IMR-90 (cell line): ENCODE results near the gene PRR16. TPM values are rescaled to one million over a fixed set of nuclear protein-coding genes. Genes with fewer than 3 reads are reported as not detected.
A peak's percentile ranks its signal among the peaks of the same experiment; 100 is the strongest.

Experiments
- ATAC-seq: fragments of 200-7000 bp; cut with Tn5 transposase; 2 replicates; pipeline ENCODE4 v1.9.1; 2020; ENCODE audit warnings: low read depth, mild to moderate bottlenecking, moderate library complexity
- BruUV-seq: library from RNA; stranded (reverse); fragments of 400-500 nt; replicated peaks from 2 replicates; lab custom pipeline; 2021; lab: Mats Ljungman, UMichigan
- CTCF ChIA-PET: fragments of 300-600 bp; formaldehyde crosslinking; extraction: SDS; loops from one replicate; lab custom pipeline; 2021; ENCODE audit warnings: antibody characterized with exemption; lab: Yijun Ruan, JAX
- POLR2A ChIA-PET: fragments of 300-600 bp; sonication (Branson Sonifier 250); formaldehyde crosslinking; loops from one replicate; lab custom pipeline; 2022; ENCODE audit warnings: antibody characterized with exemption; ENCODE audit not compliant: unreplicated experiment; lab: Charles Lee
- DNase-seq: peaks from one replicate; pipeline ENCODE4 v3.0.0; 2013
- H2AFZ ChIP-seq: replicated peaks from 2 replicates; pipeline ENCODE3; 2013; ENCODE audit warnings: low read length, mild to moderate bottlenecking; ENCODE audit not compliant: poor library complexity
- H2AK5ac ChIP-seq: 2 replicates; pipeline ENCODE4 v1.6.1; 2013; ENCODE audit warnings: low read depth, low read length, inconsistent platforms
- H2AK9ac ChIP-seq: replicated peaks from 2 replicates; pipeline ENCODE3; 2013; ENCODE audit warnings: mild to moderate bottlenecking, low read depth, low read length, moderate library complexity; ENCODE audit not compliant: poor library complexity
- H2BK120ac ChIP-seq: 2 replicates; pipeline ENCODE4 v1.6.1; 2013; ENCODE audit warnings: low read depth, low read length, inconsistent platforms
- H2BK15ac ChIP-seq: 3 replicates; pipeline ENCODE4 v1.6.1; 2013; ENCODE audit warnings: low read depth, low read length, inconsistent platforms
- H2BK20ac ChIP-seq: 2 replicates; pipeline ENCODE4 v1.6.1; 2013; ENCODE audit warnings: low read depth, mild to moderate bottlenecking, inconsistent platforms, low read length, moderate library complexity
- H2BK5ac ChIP-seq: 2 replicates; pipeline ENCODE4 v1.6.1; 2013; ENCODE audit warnings: mild to moderate bottlenecking, low read depth, low read length, inconsistent platforms; ENCODE audit not compliant: poor library complexity, severe bottlenecking
- H3K14ac ChIP-seq: replicated peaks from 2 replicates; pipeline ENCODE4 v1.6.1; 2013; ENCODE audit warnings: low read depth, low read length, inconsistent platforms
- H3K18ac ChIP-seq: 2 replicates; pipeline ENCODE4 v1.6.1; 2013; ENCODE audit warnings: low read depth, low read length, control low read depth
- H3K23ac ChIP-seq: 2 replicates; pipeline ENCODE4 v1.6.1; 2013; ENCODE audit warnings: low read depth, low read length, inconsistent platforms
- H3K27ac ChIP-seq: 2 replicates; pipeline ENCODE4 v1.5.1; 2013; ENCODE audit warnings: mild to moderate bottlenecking, control low read depth, low read length; ENCODE audit not compliant: insufficient read depth
- H3K27me3 ChIP-seq: 2 replicates; pipeline ENCODE4 v1.6.1; 2013; ENCODE audit warnings: low read length; ENCODE audit not compliant: control insufficient read depth, insufficient read depth
- H3K36me3 ChIP-seq: 2 replicates; pipeline ENCODE4 v1.6.1; 2013; ENCODE audit warnings: low read length, mixed read lengths; ENCODE audit not compliant: control insufficient read depth, insufficient read depth
- H3K4ac ChIP-seq: 2 replicates; pipeline ENCODE4 v1.6.1; 2013; ENCODE audit warnings: low read depth, low read length, inconsistent platforms
- H3K4me1 ChIP-seq: 2 replicates; pipeline ENCODE4 v1.6.1; 2013; ENCODE audit warnings: low read length, mixed read lengths; ENCODE audit not compliant: control insufficient read depth, insufficient read depth
- H3K4me2 ChIP-seq: 2 replicates; pipeline ENCODE4 v1.6.1; 2013; ENCODE audit warnings: low read depth, mild to moderate bottlenecking, control low read depth, low read length, moderate library complexity
- H3K4me3 ChIP-seq: 2 replicates; pipeline ENCODE4 v1.5.1; 2013; ENCODE audit warnings: low read depth, mild to moderate bottlenecking, control low read depth, low read length, moderate library complexity; ENCODE audit not compliant: insufficient read depth
- H3K56ac ChIP-seq: 2 replicates; pipeline ENCODE4 v1.6.1; 2013; ENCODE audit warnings: low read length, inconsistent platforms; ENCODE audit not compliant: insufficient read depth; ENCODE audit errors: extremely low read depth
- H3K79me1 ChIP-seq, 2 experiments: 2 replicates each; pipeline ENCODE4 v1.6.1; 2013; ENCODE audit warnings: low read length in 2 of 2, inconsistent platforms in 1 of 2, low read depth in 1 of 2
- H3K9ac ChIP-seq: 2 replicates; pipeline ENCODE4 v1.6.1; 2013; ENCODE audit warnings: low read depth, low read length, control low read depth
- H3K9me1 ChIP-seq: 2 replicates; pipeline ENCODE4 v1.6.1; 2013; ENCODE audit warnings: low read length, inconsistent platforms; ENCODE audit not compliant: insufficient read depth
- H3K9me3 ChIP-seq: 2 replicates; pipeline ENCODE4 v1.6.1; 2013; ENCODE audit warnings: low read length; ENCODE audit not compliant: control insufficient read depth, insufficient read depth
- H4K20me1 ChIP-seq: 2 replicates; pipeline ENCODE4 v1.6.1; 2013; ENCODE audit warnings: low read length, inconsistent platforms; ENCODE audit not compliant: insufficient read depth
- H4K5ac ChIP-seq: 2 replicates; pipeline ENCODE4 v1.6.1; 2013; ENCODE audit warnings: mild to moderate bottlenecking, low read depth, low read length, control low read depth
- H4K8ac ChIP-seq, 2 experiments: 2 replicates each; pipeline ENCODE4 v1.6.1; 2013; ENCODE audit warnings: low read depth in 2 of 2, low read length in 2 of 2, control low read depth in 1 of 2, inconsistent platforms in 1 of 2
- H4K91ac ChIP-seq: 2 replicates; pipeline ENCODE4 v1.6.1; 2013; ENCODE audit warnings: low read depth, low read length, inconsistent platforms; ENCODE audit not compliant: insufficient read depth
- BHLHE40 ChIP-seq: fragments of 150-350 bp; IDR thresholded peaks from 2 replicates; pipeline ENCODE4 v1.6.1; 2016; ENCODE audit warnings: mild to moderate bottlenecking, low read depth, low read length
- CEBPB ChIP-seq: IDR thresholded peaks from 2 replicates; pipeline ENCODE4 v1.6.1; 2012; ENCODE audit warnings: low read depth, low read length, improper control_type of control experiment
- CHD1 ChIP-seq: IDR thresholded peaks from 2 replicates; pipeline ENCODE4 v1.6.1; 2012; ENCODE audit warnings: low read depth, low read length, improper control_type of control experiment
- FOS ChIP-seq: fragments of 150-350 bp; IDR thresholded peaks from 2 replicates; pipeline ENCODE4 v1.6.1; 2016; ENCODE audit warnings: low read depth, low read length
- MAFK ChIP-seq: IDR thresholded peaks from 2 replicates; pipeline ENCODE4 v1.6.1; 2012; ENCODE audit warnings: low read depth, low read length, improper control_type of control experiment
- MXI1 ChIP-seq: IDR thresholded peaks from 2 replicates; pipeline ENCODE4 v1.6.1; 2012; ENCODE audit warnings: low read depth, mild to moderate bottlenecking, low read length, moderate library complexity, borderline replicate concordance
- NFE2L2 ChIP-seq: fragments of 150-350 bp; IDR thresholded peaks from 2 replicates; pipeline ENCODE4 v1.6.1; 2016; ENCODE audit warnings: low read depth, mild to moderate bottlenecking, low read length
- POLR2A ChIP-seq: IDR thresholded peaks from 2 replicates; pipeline ENCODE4 v1.6.1; 2012; ENCODE audit warnings: mild to moderate bottlenecking, low read depth, low read length
- RAD21 ChIP-seq: IDR thresholded peaks from 2 replicates; pipeline ENCODE4 v1.6.1; 2012; ENCODE audit warnings: low read length, improper control_type of control experiment
- RCOR1 ChIP-seq: IDR thresholded peaks from 2 replicates; pipeline ENCODE4 v1.6.1; 2012; ENCODE audit warnings: mild to moderate bottlenecking, low read length, improper control_type of control experiment; ENCODE audit not compliant: insufficient replicate concordance
- RFX5 ChIP-seq: IDR thresholded peaks from 2 replicates; pipeline ENCODE4 v1.8.0; 2012; ENCODE audit warnings: low read depth, mild to moderate bottlenecking, low read length, moderate library complexity
- WGBS, 2 experiments: methylation state at CpG; one replicate each; pipeline versions ENCODE4 v1.1.5 to v1.1.7; 2013; ENCODE audit warnings: missing lambda C conversion rate in 2 of 2; ENCODE audit not compliant: insufficient read length in 1 of 2; ENCODE audit errors: extremely low coverage in 2 of 2; 5-methylcytosine and 5-hydroxymethylcytosine counted together
- dilution Hi-C: fragments of 300-500 bp; cut with HindIII; formaldehyde crosslinking; loops from one replicate; pipeline ENCODE4 v1.14.3; 2018; ENCODE audit warnings: low sequenced_read_pairs; ENCODE audit not compliant: unreplicated experiment
- in situ Hi-C: fragments of 300-500 bp; cut with MboI; formaldehyde crosslinking; loops from 3 replicates; pipeline ENCODE4 v1.14.3; 2019; ENCODE audit warnings: low sequenced_read_pairs, inconsistent platforms, mixed read lengths
- intact Hi-C: fragments of 100-400 bp; cut with micrococcal nuclease; formaldehyde crosslinking; loops from 2 replicates; pipeline ENCODE4 v1.10.0; 2022
- polyA plus RNA-seq, 3 experiments: library from polyadenylated mRNA; depleted of rRNA; stranded (reverse); fragments of >200 nt; gene quantifications; 2 replicates each; pipeline ENCODE4 v1.2.3, GENCODE V29; 2012; ENCODE audit warnings: low replicate concordance in 1 of 3
- total RNA-seq: library from RNA; depleted of rRNA; stranded (reverse); fragments of >200 nt; gene quantifications from 2 replicates; pipeline ENCODE4 v1.2.3, GENCODE V29; 2012
- TF ChIP-seq, protein P1 (sequence below): fragments of 150-350 bp; IDR thresholded peaks from 2 replicates; pipeline ENCODE4 v1.6.1; 2017; ENCODE audit warnings: mild to moderate bottlenecking, antibody characterized with exemption, low read length, low read depth
- TF ChIP-seq, protein P2 (sequence below): fragments of 150-350 bp; IDR thresholded peaks from 2 replicates; pipeline ENCODE4 v1.6.1; 2016; ENCODE audit warnings: low read depth, mild to moderate bottlenecking, low read length, moderate library complexity, borderline replicate concordance
- TF ChIP-seq, protein P3 (sequence below): conservative IDR thresholded peaks from 2 replicates; pipeline ENCODE4 v1.5.1; 2012; ENCODE audit warnings: mild to moderate bottlenecking, low read depth, low read length, improper control_type of control experiment

Gene PRR16
- total and polyA plus RNA-seq, 2 of the 4 experiments (the other 2 are of a cell fraction) = 9.9 to 45.2 TPM

DNA sequence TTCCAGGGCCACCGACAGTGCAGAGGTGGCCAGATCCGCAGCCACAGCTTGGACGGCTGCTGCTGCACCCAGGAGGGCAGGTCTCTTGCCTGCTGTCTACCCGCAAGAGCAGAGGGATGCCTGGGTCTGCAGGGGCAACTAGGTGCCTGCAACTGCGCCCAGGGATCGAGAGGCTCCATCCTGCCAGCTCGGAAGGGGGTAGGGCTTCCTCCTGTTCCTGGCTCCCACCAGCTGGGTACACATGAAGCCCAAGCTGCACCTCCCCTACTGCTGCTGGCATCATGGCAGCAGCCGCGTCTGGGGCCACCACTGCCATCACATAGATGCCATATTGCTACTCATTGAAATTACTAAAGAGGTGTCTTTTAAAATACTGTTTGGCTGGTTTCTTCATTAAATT is 12.7 kb upstream of the PRR16 start:
- Histone ChIP-seq H3K4me1 (peaks cover 5% of the 10 kb centered on the region), H3K36me3 (no peaks in the 10 kb centered on the region), H4K91ac (no peak overlapping the region), H2BK20ac (no peak overlapping the region), H3K14ac (no peak overlapping the region), H3K9ac (no peak overlapping the region), H2AK9ac (no peak overlapping the region), H2AK5ac (peak overlapping the region; percentile 47; the same call in 1 of the 2 replicates), H2BK5ac (no peak overlapping the region), H3K23ac (no peak overlapping the region), H2AFZ (no peak overlapping the region), H3K79me1 (no peaks in the 10 kb centered on the region), H4K20me1 (no peaks in the 10 kb centered on the region), H3K56ac (no peak overlapping the region), H3K18ac (no peak overlapping the region), H2BK120ac (no peak overlapping the region; the same call in 1 of the 2 replicates), H3K27ac (no peak overlapping the region), H3K4me3 (no peak overlapping the region), H3K4ac (no peak overlapping the region), H2BK15ac (no peak overlapping the region), H3K9me1 (peaks cover 3% of the 10 kb centered on the region), H4K5ac (no peak overlapping the region), H3K27me3 (no peaks in the 10 kb centered on the region), H3K4me2 (no peak overlapping the region), H4K8ac (no peak overlapping the region), H3K9me3 (no peaks in the 10 kb centered on the region)
- no TSS peak for BruUV-seq
- intact Hi-C loops = no loop called here
- ATAC-seq (no peak), DNase-seq (no peak)
- dilution Hi-C loops = no loop called here
- POLR2A ChIA-PET = no interaction called here
- TF ChIP-seq RAD21 (no peak), RFX5 (no peak), FOS (no peak), NFE2L2 (no peak), BHLHE40 (no peak), POLR2A (no peak), MXI1 (no peak), CEBPB (no peak), CHD1 (no peak), RCOR1 (no peak), MAFK (no peak)
- TF ChIP-seq, protein P1, sequence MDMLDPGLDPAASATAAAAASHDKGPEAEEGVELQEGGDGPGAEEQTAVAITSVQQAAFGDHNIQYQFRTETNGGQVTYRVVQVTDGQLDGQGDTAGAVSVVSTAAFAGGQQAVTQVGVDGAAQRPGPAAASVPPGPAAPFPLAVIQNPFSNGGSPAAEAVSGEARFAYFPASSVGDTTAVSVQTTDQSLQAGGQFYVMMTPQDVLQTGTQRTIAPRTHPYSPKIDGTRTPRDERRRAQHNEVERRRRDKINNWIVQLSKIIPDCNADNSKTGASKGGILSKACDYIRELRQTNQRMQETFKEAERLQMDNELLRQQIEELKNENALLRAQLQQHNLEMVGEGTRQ = no peak
- TF ChIP-seq, protein P2, sequence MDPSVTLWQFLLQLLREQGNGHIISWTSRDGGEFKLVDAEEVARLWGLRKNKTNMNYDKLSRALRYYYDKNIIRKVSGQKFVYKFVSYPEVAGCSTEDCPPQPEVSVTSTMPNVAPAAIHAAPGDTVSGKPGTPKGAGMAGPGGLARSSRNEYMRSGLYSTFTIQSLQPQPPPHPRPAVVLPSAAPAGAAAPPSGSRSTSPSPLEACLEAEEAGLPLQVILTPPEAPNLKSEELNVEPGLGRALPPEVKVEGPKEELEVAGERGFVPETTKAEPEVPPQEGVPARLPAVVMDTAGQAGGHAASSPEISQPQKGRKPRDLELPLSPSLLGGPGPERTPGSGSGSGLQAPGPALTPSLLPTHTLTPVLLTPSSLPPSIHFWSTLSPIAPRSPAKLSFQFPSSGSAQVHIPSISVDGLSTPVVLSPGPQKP = no peak
- TF ChIP-seq, protein P3, sequence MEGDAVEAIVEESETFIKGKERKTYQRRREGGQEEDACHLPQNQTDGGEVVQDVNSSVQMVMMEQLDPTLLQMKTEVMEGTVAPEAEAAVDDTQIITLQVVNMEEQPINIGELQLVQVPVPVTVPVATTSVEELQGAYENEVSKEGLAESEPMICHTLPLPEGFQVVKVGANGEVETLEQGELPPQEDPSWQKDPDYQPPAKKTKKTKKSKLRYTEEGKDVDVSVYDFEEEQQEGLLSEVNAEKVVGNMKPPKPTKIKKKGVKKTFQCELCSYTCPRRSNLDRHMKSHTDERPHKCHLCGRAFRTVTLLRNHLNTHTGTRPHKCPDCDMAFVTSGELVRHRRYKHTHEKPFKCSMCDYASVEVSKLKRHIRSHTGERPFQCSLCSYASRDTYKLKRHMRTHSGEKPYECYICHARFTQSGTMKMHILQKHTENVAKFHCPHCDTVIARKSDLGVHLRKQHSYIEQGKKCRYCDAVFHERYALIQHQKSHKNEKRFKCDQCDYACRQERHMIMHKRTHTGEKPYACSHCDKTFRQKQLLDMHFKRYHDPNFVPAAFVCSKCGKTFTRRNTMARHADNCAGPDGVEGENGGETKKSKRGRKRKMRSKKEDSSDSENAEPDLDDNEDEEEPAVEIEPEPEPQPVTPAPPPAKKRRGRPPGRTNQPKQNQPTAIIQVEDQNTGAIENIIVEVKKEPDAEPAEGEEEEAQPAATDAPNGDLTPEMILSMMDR = no peak
- CTCF ChIA-PET = interaction anchor here (0.6 kb wide), 1 partner anchor 1403 kb away, joined by 3 read pairs; no protein-coding TSS in a partner anchor
- in situ Hi-C loops = loop anchor here (25.0 kb wide), 1 partner anchor 1511 kb away; the partner anchor contains the start of gene SRFBP1
- WGBS, 2 experiments = 90% methylated on average over 2 of the region's 9 CpGs; no CpG with 5 or more reads in 1 of the 2 experiments
